H1 (cell line): ENCODE measurements around the gene MAN1C1. TPM values are rescaled to one million over a fixed set of nuclear protein-coding genes. Genes with fewer than 3 reads are reported as not detected.
A peak's percentile ranks its signal among the peaks of the same experiment; 100 is the strongest.

Experiments used
- CTCF ChIA-PET: fragments of 300-600 bp; sonication (Branson Sonifier 250); formaldehyde crosslinking; loops from one replicate; lab custom pipeline; 2021; ENCODE audit not compliant: partially characterized antibody; lab: Charles Lee
- POLR2A ChIA-PET: fragments of 300-600 bp; sonication (Branson Sonifier 250); formaldehyde crosslinking; loops from one replicate; lab custom pipeline; 2021; ENCODE audit warnings: inconsistent platforms; ENCODE audit not compliant: partially characterized antibody; lab: Charles Lee
- DNase-seq, 2 experiments: peaks; one replicate each; pipeline versions ENCODE4 v3.0.0 to v3.0.0-alpha.2; 2010 to 2022; ENCODE audit warnings: low spot score in 2 of 2, low read depth in 1 of 2, mixed read lengths in 1 of 2
- FAIRE-seq: peaks from 2 replicates; lab custom pipeline; 2011; peaks lifted over from hg19 to GRCh38; lab: Jason Lieb, UNC
- H2AFZ ChIP-seq: 2 replicates; pipeline ENCODE4 v1.8.1; 2012; ENCODE audit warnings: low read length, inconsistent platforms
- H2AK5ac ChIP-seq: 2 replicates; pipeline ENCODE4 v1.6.1; 2013; ENCODE audit warnings: low read depth, low read length
- H2BK120ac ChIP-seq: replicated peaks from 2 replicates; pipeline ENCODE3; 2013; ENCODE audit warnings: low read depth, low read length, inconsistent platforms
- H2BK12ac ChIP-seq: 2 replicates; pipeline ENCODE4 v1.6.1; 2013; ENCODE audit warnings: low read depth, low read length
- H2BK15ac ChIP-seq: 2 replicates; pipeline ENCODE4 v1.6.1; 2013; ENCODE audit warnings: low read length
- H2BK20ac ChIP-seq: 2 replicates; pipeline ENCODE4 v1.6.1; 2013; ENCODE audit warnings: low read length
- H2BK5ac ChIP-seq: 2 replicates; pipeline ENCODE4 v1.6.1; 2013; ENCODE audit warnings: low read depth, low read length
- H3K14ac ChIP-seq: 2 replicates; pipeline ENCODE4 v1.6.1; 2013; ENCODE audit warnings: inconsistent platforms; ENCODE audit not compliant: insufficient read length
- H3K18ac ChIP-seq: 2 replicates; pipeline ENCODE4 v1.6.1; 2013; ENCODE audit warnings: low read length; ENCODE audit errors: extremely low read depth
- H3K23ac ChIP-seq: 2 replicates; pipeline ENCODE4 v1.6.1; 2013; ENCODE audit warnings: inconsistent platforms; ENCODE audit not compliant: insufficient read length
- H3K23me2 ChIP-seq: 2 replicates; pipeline ENCODE4 v1.6.1; 2013; ENCODE audit warnings: low read depth, low read length
- H3K27ac ChIP-seq: 2 replicates; pipeline ENCODE4 v1.6.1; 2011; ENCODE audit warnings: low read depth, low read length, inconsistent platforms
- H3K27me3 ChIP-seq, 4 experiments: replicated peaks in 1 of 4; 1 replicate in 1 of 4; 2 replicates in 3 of 4; pipeline versions ENCODE4 v1.6.1 to v1.8.1; 2011 to 2013; ENCODE audit warnings: low read length in 3 of 4, mild to moderate bottlenecking in 3 of 4, inconsistent platforms in 2 of 4, mixed read lengths in 2 of 4, moderate library complexity in 1 of 4; ENCODE audit not compliant: control insufficient read depth in 3 of 4, insufficient read depth in 3 of 4; ENCODE audit errors: extremely low read depth in 1 of 4
- H3K36me3 ChIP-seq, 4 experiments: 2 replicates each; pipeline versions ENCODE4 v1.6.1 to v1.8.1; 2011 to 2013; ENCODE audit warnings: mild to moderate bottlenecking in 4 of 4, low read length in 3 of 4, moderate library complexity in 2 of 4, control low read depth in 1 of 4, inconsistent platforms in 1 of 4; ENCODE audit not compliant: insufficient read depth in 4 of 4, control insufficient read depth in 2 of 4
- H3K4ac ChIP-seq: replicated peaks from 2 replicates; pipeline ENCODE3; 2013; ENCODE audit warnings: low read length, low read depth, mixed read lengths, inconsistent platforms; ENCODE audit not compliant: insufficient read length
- H3K4me1 ChIP-seq, 4 experiments: replicated peaks in 1 of 4; 1 replicate in 1 of 4; 2 replicates in 3 of 4; pipeline versions ENCODE4 v1.6.1 to v1.8.1; 2011 to 2013; ENCODE audit warnings: low read length in 3 of 4, inconsistent platforms in 2 of 4, mixed read lengths in 1 of 4; ENCODE audit not compliant: insufficient read depth in 4 of 4, control insufficient read depth in 3 of 4
- H3K4me2 ChIP-seq, 2 experiments: 2 replicates each; pipeline versions ENCODE4 v1.6.1 to v1.8.1; 2011 to 2013; ENCODE audit warnings: low read depth in 2 of 2, low read length in 2 of 2, control low read depth in 1 of 2, inconsistent platforms in 1 of 2, mild to moderate bottlenecking in 1 of 2; ENCODE audit not compliant: insufficient read depth in 1 of 2
- H3K4me3 ChIP-seq, 4 experiments: fragments of 200-600, 300-600 bp in 1 of 4; sonication (generic), shearing (Covaris generic), sonication (Bioruptor Twin) in 1 of 4; 2 replicates each; pipeline versions ENCODE4 v1.5.1 to v1.8.1; 2011 to 2016; ENCODE audit warnings: low read length in 4 of 4, low read depth in 3 of 4, control low read depth in 2 of 4, inconsistent platforms in 2 of 4, mild to moderate bottlenecking in 2 of 4, mixed read lengths in 1 of 4, moderate library complexity in 1 of 4; ENCODE audit not compliant: insufficient read depth in 2 of 4; ENCODE audit errors: extremely low read depth in 1 of 4
- H3K56ac ChIP-seq: replicated peaks from 2 replicates; pipeline ENCODE3; 2013; ENCODE audit warnings: low read depth, mild to moderate bottlenecking, mixed read lengths, low read length, inconsistent platforms; ENCODE audit not compliant: insufficient read length
- H3K79me1 ChIP-seq: 2 replicates; pipeline ENCODE4 v1.6.1; 2013; ENCODE audit warnings: low read depth, low read length, control low read depth
- H3K79me2 ChIP-seq, 2 experiments: 2 replicates each; pipeline versions ENCODE4 v1.6.1 to v1.8.1; 2012 to 2013; ENCODE audit warnings: low read length in 2 of 2, mild to moderate bottlenecking in 2 of 2, inconsistent platforms in 1 of 2; ENCODE audit not compliant: insufficient read depth in 2 of 2, control insufficient read depth in 1 of 2
- H3K9ac ChIP-seq, 4 experiments: replicated peaks in 1 of 4; 1 replicate in 1 of 4; 2 replicates in 3 of 4; pipeline versions ENCODE4 v1.6.1 to v1.8.1; 2011 to 2013; ENCODE audit warnings: low read depth in 3 of 4, low read length in 3 of 4, control low read depth in 2 of 4, mild to moderate bottlenecking in 2 of 4, moderate library complexity in 2 of 4, inconsistent platforms in 1 of 4; ENCODE audit errors: extremely low read depth in 1 of 4
- H3K9me3 ChIP-seq, 2 experiments: 2 replicates each; pipeline versions ENCODE4 v1.6.1 to v1.8.1; 2012 to 2013; ENCODE audit warnings: mild to moderate bottlenecking in 2 of 2, moderate library complexity in 2 of 2, control low read depth in 1 of 2, inconsistent platforms in 1 of 2, low read depth in 1 of 2, low read length in 1 of 2, mixed read lengths in 1 of 2; ENCODE audit not compliant: insufficient read depth in 2 of 2
- H4K20me1 ChIP-seq, 2 experiments: replicated peaks in 1 of 2; 2 replicates each; pipeline versions ENCODE3 to v1.8.1; 2011 to 2013; ENCODE audit warnings: inconsistent platforms in 2 of 2, low read length in 2 of 2, mild to moderate bottlenecking in 1 of 2; ENCODE audit not compliant: insufficient read depth in 2 of 2, control insufficient read depth in 1 of 2
- H4K5ac ChIP-seq: 2 replicates; pipeline ENCODE4 v1.6.1; 2013; ENCODE audit warnings: low read length, low read depth, mixed read lengths, inconsistent platforms; ENCODE audit not compliant: insufficient read length
- H4K8ac ChIP-seq: 2 replicates; pipeline ENCODE4 v1.8.0; 2013; ENCODE audit warnings: mild to moderate bottlenecking, moderate library complexity, low read length, inconsistent platforms; ENCODE audit not compliant: insufficient read depth; ENCODE audit errors: extremely low read depth
- H4K91ac ChIP-seq: replicated peaks from 2 replicates; pipeline ENCODE3; 2013; ENCODE audit warnings: low read length, mixed read lengths, inconsistent platforms; ENCODE audit not compliant: insufficient read length
- CEBPB ChIP-seq: IDR thresholded peaks from 2 replicates; pipeline ENCODE4 v1.6.1; 2012; ENCODE audit warnings: low read depth, low read length
- HDAC6 ChIP-seq: IDR thresholded peaks from one replicate; pipeline ENCODE4 v1.7.1; 2012; ENCODE audit warnings: low read depth, mild to moderate bottlenecking, inconsistent platforms, low read length, moderate library complexity
- WGBS, 2 experiments: shearing (Covaris generic) in 1 of 2; methylation state at CpG; one replicate each; pipeline versions ENCODE4 v1.1.6 to v1.1.7; 2013 to 2015; ENCODE audit warnings: low lambda C conversion rate in 2 of 2, mixed read lengths in 2 of 2, inconsistent platforms in 1 of 2, low coverage in 1 of 2, missing lambda C conversion rate in 1 of 2; ENCODE audit not compliant: insufficient replicate concordance in 2 of 2, insufficient coverage in 1 of 2, insufficient read length in 1 of 2; ENCODE audit errors: extremely low coverage in 1 of 2, missing lambda C conversion rate in 1 of 2; 5-methylcytosine and 5-hydroxymethylcytosine counted together
- polyA plus RNA-seq, 7 experiments: library from polyadenylated mRNA; depleted of rRNA in 3 of 7; stranded (reverse) in 5 of 7; unstranded in 2 of 7; fragments of >200 nt in 5 of 7; fragments of 200-250 nt in 2 of 7; gene quantifications; 1 replicate in 5 of 7; 2 replicates in 1 of 7; 4 replicates in 1 of 7; pipeline versions ENCODE4 v1.2.1 to v1.2.3, GENCODE V29; 2011 to 2013; ENCODE audit warnings: missing spikeins in 2 of 7, mixed read lengths in 2 of 7
- total RNA-seq: library from RNA; stranded (reverse); fragmentation: NEBNext Ultra II Directional; extraction: Animal tissue kit (Norgen Biotek cat#: 25700); gene quantifications from 2 replicates; pipeline ENCODE4 v1.2.1, GENCODE V29; 2021

The MAN1C1 gene
- total and polyA plus RNA-seq, 2 of the 8 experiments (the other 6 are each of a cell fraction or from before 2014, with no cell fraction given): 7.8 to 15.2 TPM

GRCh38 chr1:25573591-25573930, 43.0 kb upstream of the MAN1C1 start:
- Histone ChIP-seq H2BK120ac (no peak overlapping the region), H2BK12ac (peak overlapping the region; percentile 39; the same call in 1 of the 2 replicates), H4K8ac (peak overlapping the region; percentile 83; the same call in 1 of the 2 replicates), H4K5ac (no peak overlapping the region), H3K27ac (no peak overlapping the region), H2BK20ac (no peak overlapping the region), H3K56ac (no peak overlapping the region), H2BK5ac (no peak overlapping the region), H3K9ac (no peak overlapping the region), H3K27me3 (no peaks in the 10 kb centered on the region), H3K36me3 (no peaks in the 10 kb centered on the region), H3K4me3 (no peak overlapping the region), H3K4me2 (no peak overlapping the region), H2AFZ (no peak overlapping the region), H3K9me3 (no peaks in the 10 kb centered on the region), H3K23me2 (no peaks in the 10 kb centered on the region), H3K79me2 (no peaks in the 10 kb centered on the region), H3K18ac (no peak overlapping the region; the same call in none of the 2 replicates), H3K4me1 (peaks cover 0 to 30% (median 16%) of the 10 kb centered on the region in 4 experiments; a peak in 6 of 7 replicates), H2BK15ac (0 out of 2 replicates have a peak overlapping the region, but pooled peaks have one; percentile 72), H2AK5ac (no peak overlapping the region), H3K23ac (no peak overlapping the region), H3K79me1 (no peaks in the 10 kb centered on the region), H4K91ac (peak overlapping the region; percentile 46), H3K4ac (peak overlapping the region; percentile 59), H3K14ac (no peak overlapping the region), H4K20me1 (peaks cover 0 to 4% of the 10 kb centered on the region in 2 experiments)
- TF ChIP-seq CEBPB: peak; percentile 41; the same call in 1 of the 2 replicates
- no peak for TF ChIP-seq HDAC6
- CTCF ChIA-PET: interaction anchor here (0.6 to 5.5 kb wide), 41 partner anchors 9 to 463 kb away, joined by 3 to 92 read pairs (median 5); partner anchors contain the start of genes LDLRAP1 and SELENON
- FAIRE-seq: no peak
- WGBS, 2 experiments: 86% methylated on average over 9 of the region's 9 CpGs; no CpG with 5 or more reads in 1 of the 2 experiments
- POLR2A ChIA-PET: interaction anchor here (2.0 kb wide), 1 partner anchor 225 kb away, joined by 6 read pairs; no protein-coding TSS in a partner anchor
- no peak for DNase-seq
